OCI-LY3 (cell line): ENCODE data around the gene TPK1.
"Not testable (repeated sequence)": the region's sequence is repeated elsewhere in the genome, so short reads cannot be mapped to it uniquely, and the experiment has no call there.

Source experiments
- H2AFZ ChIP-seq: fragments of 200-600, 300-600 bp; shearing (Covaris generic); 2 replicates; pipeline ENCODE4 v1.6.0; 2014; ENCODE audit warnings: antibody characterized with exemption, low read depth, low read length
- H3K27ac ChIP-seq: fragments of 200-600, 300-600 bp; sonication (generic); 2 replicates; pipeline ENCODE4 v1.5.1; 2014; ENCODE audit warnings: mild to moderate bottlenecking, low read length, moderate library complexity, mixed read lengths
- H3K27me3 ChIP-seq: fragments of 200-600, 300-600 bp; sonication (generic); 2 replicates; pipeline ENCODE4 v1.6.1; 2014; ENCODE audit warnings: low read depth, low read length, mixed read lengths
- H3K36me3 ChIP-seq: fragments of 200-600, 300-600 bp; sonication (generic); replicated peaks from 2 replicates; pipeline ENCODE3; 2014; ENCODE audit warnings: low read depth, low read length, mixed read lengths
- H3K4me1 ChIP-seq: fragments of 300-600, 200-600 bp; sonication (generic); 2 replicates; pipeline ENCODE4 v1.6.1; 2014; ENCODE audit warnings: low read length, mixed read lengths
- H3K4me2 ChIP-seq: fragments of 200-600, 300-600 bp; sonication (generic); 2 replicates; pipeline ENCODE4 v1.6.1; 2014; ENCODE audit warnings: low read length, mixed read lengths
- H3K4me3 ChIP-seq: fragments of 300-600, 200-600 bp; sonication (generic); 2 replicates; pipeline ENCODE4 v1.5.1; 2014; ENCODE audit warnings: antibody characterized with exemption, mild to moderate bottlenecking, low read length, moderate library complexity
- H3K79me2 ChIP-seq: fragments of 300-600, 200-600 bp; shearing (Covaris generic); 2 replicates; pipeline ENCODE4 v1.6.1; 2014; ENCODE audit warnings: mild to moderate bottlenecking, low read length, mixed read lengths
- H3K9ac ChIP-seq: fragments of 300-600, 200-600 bp; shearing (Covaris generic); 2 replicates; pipeline ENCODE4 v1.6.0; 2014; ENCODE audit warnings: mild to moderate bottlenecking, low read length, moderate library complexity
- H3K9me3 ChIP-seq: fragments of 200-600, 300-600 bp; shearing (Covaris generic); 2 replicates; pipeline ENCODE4 v1.6.1; 2014; ENCODE audit warnings: low read length, mixed read lengths; ENCODE audit not compliant: insufficient read depth
- H4K20me1 ChIP-seq: fragments of 200-600, 300-600 bp; sonication (generic); 2 replicates; pipeline ENCODE4 v1.6.1; 2016; ENCODE audit warnings: low read length, mixed read lengths; ENCODE audit not compliant: insufficient read depth
- CTCF ChIP-seq: fragments of 200-600, 300-600 bp; sonication (generic); IDR thresholded peaks from 2 replicates; pipeline ENCODE4 v1.5.1; 2014; ENCODE audit warnings: antibody characterized with exemption, low read length, low read depth
- EZH2phosphoT487 ChIP-seq: fragments of 200-600 bp; shearing (Covaris generic); IDR thresholded peaks from 2 replicates; pipeline ENCODE4 v1.6.1; 2018; ENCODE audit warnings: antibody characterized with exemption, mixed run types, low read depth

Gene TPK1

GRCh38 chr7:144575456-144575855, 260.4 kb downstream of the TPK1 start:
- TF ChIP-seq EZH2phosphoT487, result no peak
- no peak for TF ChIP-seq CTCF
- Histone ChIP-seq H3K27ac (no peak overlapping the region), H3K36me3 (no peaks in the 10 kb centered on the region), H2AFZ (no peak overlapping the region), H3K9ac (no peak overlapping the region), H3K4me3 (no peak overlapping the region), H3K79me2 (no peaks in the 10 kb centered on the region), H4K20me1 (no peaks in the 10 kb centered on the region), H3K27me3 (no peaks in the 10 kb centered on the region), H3K4me2 (no peak overlapping the region), H3K4me1 (no peaks in the 10 kb centered on the region), H3K9me3 (no peaks in the 10 kb centered on the region)

- not testable (repeated sequence) for H3K36me3 ChIP-seq, H3K9ac ChIP-seq, H3K79me2 ChIP-seq, H2AFZ ChIP-seq, H3K4me1 ChIP-seq, H3K9me3 ChIP-seq, H3K4me2 ChIP-seq, H3K4me3 ChIP-seq, H3K27ac ChIP-seq, H4K20me1 ChIP-seq, H3K27me3 ChIP-seq
Measured at GRCh38 chr7:144574753-144575152, 261.1 kb downstream of the TPK1 start.

DNA sequence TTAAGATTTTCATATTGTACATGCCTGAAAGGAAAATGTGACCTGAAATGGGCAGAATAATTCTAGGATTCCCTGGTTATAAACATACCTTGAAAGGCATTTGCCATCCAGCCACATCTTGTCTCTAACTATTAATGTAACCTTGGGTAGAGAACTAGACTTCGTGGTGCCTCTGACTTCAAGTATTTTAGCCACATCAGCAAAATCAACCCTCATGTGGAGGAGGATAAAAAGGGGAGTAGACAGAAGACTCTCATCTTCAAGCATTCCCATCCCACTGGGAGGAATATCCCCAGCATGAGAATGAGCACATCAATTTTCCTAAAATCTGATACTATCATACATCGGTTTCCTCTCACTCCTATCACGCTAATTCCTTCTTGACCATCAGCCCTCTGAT, 267.6 kb downstream of the TPK1 start:
- Histone ChIP-seq H3K27ac (no peak overlapping the region), H3K4me2 (no peak overlapping the region), H3K9ac (no peak overlapping the region), H3K27me3 (no peaks in the 10 kb centered on the region), H3K79me2 (no peaks in the 10 kb centered on the region), H3K4me3 (no peak overlapping the region), H3K36me3 (no peaks in the 10 kb centered on the region), H2AFZ (no peak overlapping the region), H3K4me1 (no peaks in the 10 kb centered on the region), H4K20me1 (no peaks in the 10 kb centered on the region), H3K9me3 (no peaks in the 10 kb centered on the region)
- no peak for TF ChIP-seq EZH2phosphoT487
- no peak for TF ChIP-seq CTCF

GRCh38 chr7:144565586-144565985, 270.3 kb downstream of the TPK1 start:
- no peaks in the 10 kb centered on the region for H3K79me2 ChIP-seq
- H2AFZ ChIP-seq, result no peak overlapping the region
- no peaks in the 10 kb centered on the region for H3K4me1 ChIP-seq
- H3K36me3 ChIP-seq, result no peaks in the 10 kb centered on the region
- TF ChIP-seq EZH2phosphoT487 (no peak), CTCF (no peak)
- H3K9ac ChIP-seq, result no peak overlapping the region
- no peaks in the 10 kb centered on the region for H3K9me3 ChIP-seq
- no peaks in the 10 kb centered on the region for H4K20me1 ChIP-seq
- no peaks in the 10 kb centered on the region for H3K27me3 ChIP-seq
- no peak overlapping the region for H3K4me3 ChIP-seq
- no peak overlapping the region for H3K4me2 ChIP-seq
- no peak overlapping the region for H3K27ac ChIP-seq

DNA sequence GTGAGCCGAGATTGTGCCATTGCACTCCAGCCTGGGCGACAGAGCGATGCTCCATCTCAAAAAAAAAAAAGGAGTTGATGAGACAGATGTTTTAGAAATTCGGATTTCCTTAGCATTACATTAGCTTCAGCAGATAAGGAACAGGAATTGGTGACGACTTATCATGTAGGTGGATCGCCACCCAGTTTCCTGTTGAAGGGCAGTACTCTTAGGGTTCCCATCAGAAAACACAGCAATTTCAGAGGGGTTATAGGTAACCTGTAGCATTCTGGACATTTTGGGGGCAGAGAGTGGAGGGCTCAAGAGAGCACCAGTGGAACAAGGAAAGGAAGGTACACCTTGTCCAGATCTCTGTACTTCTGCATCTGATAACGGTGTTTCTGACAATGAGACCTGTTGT, 286.0 kb downstream of the TPK1 start:
- TF ChIP-seq CTCF, result no peak
- TF ChIP-seq EZH2phosphoT487, result no peak
- Histone ChIP-seq H2AFZ (no peak overlapping the region), H3K36me3 (no peaks in the 10 kb centered on the region), H4K20me1 (no peaks in the 10 kb centered on the region), H3K79me2 (no peaks in the 10 kb centered on the region), H3K4me2 (no peak overlapping the region), H3K27me3 (no peaks in the 10 kb centered on the region), H3K4me1 (no peaks in the 10 kb centered on the region), H3K4me3 (no peak overlapping the region), H3K9me3 (no peaks in the 10 kb centered on the region), H3K9ac (no peak overlapping the region), H3K27ac (no peak overlapping the region)
